PC-3 (cell line): ENCODE measurements around the gene FARP1.
"Not testable (repeated sequence)": the region's sequence is repeated elsewhere in the genome, so short reads cannot be mapped to it uniquely, and the experiment has no call there.

Source experiments
- EZH2 ChIP-seq: fragments of 300-600 bp; sonication (generic); IDR thresholded peaks from one replicate; pipeline ENCODE4 v1.6.1; 2017; ENCODE audit warnings: antibody characterized with exemption, mild to moderate bottlenecking, low read length; ENCODE audit not compliant: unreplicated experiment
- TF ChIP-seq, protein P1 (sequence below): fragments of 300-600 bp; sonication (generic); conservative IDR thresholded peaks from 2 replicates; pipeline ENCODE4 v1.5.1; 2017; ENCODE audit warnings: antibody characterized with exemption, low read depth, mild to moderate bottlenecking, low read length

- TF ChIP-seq EZH2, result not testable (repeated sequence)
- TF ChIP-seq, protein P1, sequence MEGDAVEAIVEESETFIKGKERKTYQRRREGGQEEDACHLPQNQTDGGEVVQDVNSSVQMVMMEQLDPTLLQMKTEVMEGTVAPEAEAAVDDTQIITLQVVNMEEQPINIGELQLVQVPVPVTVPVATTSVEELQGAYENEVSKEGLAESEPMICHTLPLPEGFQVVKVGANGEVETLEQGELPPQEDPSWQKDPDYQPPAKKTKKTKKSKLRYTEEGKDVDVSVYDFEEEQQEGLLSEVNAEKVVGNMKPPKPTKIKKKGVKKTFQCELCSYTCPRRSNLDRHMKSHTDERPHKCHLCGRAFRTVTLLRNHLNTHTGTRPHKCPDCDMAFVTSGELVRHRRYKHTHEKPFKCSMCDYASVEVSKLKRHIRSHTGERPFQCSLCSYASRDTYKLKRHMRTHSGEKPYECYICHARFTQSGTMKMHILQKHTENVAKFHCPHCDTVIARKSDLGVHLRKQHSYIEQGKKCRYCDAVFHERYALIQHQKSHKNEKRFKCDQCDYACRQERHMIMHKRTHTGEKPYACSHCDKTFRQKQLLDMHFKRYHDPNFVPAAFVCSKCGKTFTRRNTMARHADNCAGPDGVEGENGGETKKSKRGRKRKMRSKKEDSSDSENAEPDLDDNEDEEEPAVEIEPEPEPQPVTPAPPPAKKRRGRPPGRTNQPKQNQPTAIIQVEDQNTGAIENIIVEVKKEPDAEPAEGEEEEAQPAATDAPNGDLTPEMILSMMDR, result not testable (repeated sequence)
These were observed 270.4 kb downstream of the FARP1 start for GRCh38 chr13:98413278-98413677.
